ENCODE measurements around the gene PLCD1.

Gene PLCD1

GRCh38 chr3:38019658-38020341 is 9.6 kb downstream of the PLCD1 start:
- intact Hi-C loops (cut with DNase I): no loop called here
- DNase-seq: peak in 1 of 42 donors; percentile 19

DNA sequence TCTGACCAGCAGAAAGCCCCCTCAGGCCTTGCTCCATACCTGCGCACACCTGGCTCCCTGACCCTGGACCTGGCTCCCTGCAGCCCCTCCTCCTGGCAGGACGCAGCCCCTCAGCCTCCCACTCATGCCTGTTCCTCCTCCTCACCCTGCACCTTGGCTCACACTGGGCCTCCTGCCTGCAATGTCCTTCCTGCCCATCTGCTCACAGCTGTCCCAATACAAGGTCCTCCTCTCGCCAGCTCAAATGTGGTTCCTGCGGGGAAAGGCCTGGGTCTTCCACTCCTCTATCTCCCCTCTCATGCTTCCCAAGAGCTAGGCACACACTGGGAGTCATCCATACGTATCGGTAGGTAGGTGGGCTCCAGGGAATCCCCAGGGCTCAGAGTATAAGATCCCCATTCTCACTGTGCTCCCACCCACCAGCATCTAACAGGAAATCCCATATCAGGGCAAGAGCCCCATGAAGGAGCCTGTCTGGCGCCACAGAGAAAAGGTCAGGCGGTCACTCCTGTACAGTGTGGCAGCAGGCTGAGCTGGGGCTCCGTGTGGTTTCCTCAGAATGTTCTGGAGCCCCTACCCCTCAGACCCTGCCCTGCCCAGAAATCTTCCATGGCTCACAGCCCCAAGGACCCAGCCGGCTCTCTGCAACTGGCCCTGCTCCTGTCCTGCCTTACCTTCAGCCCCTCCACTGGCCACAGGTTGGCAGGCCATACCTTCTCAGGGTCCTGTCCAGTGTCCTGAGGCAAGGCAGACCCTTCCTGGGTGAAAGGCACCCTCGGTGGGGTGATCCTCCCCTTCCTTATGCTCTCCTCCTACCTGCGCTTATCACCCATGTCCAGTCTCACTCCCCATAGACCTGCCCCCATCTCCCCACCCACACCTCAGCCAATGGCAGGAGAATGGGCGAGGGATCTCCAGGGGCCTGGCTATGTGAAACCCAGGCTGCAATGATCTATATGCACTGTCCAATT is 10.9 kb downstream of the PLCD1 start:
- intact Hi-C loops (cut with DNase I): no loop called here
- peak in 3 of 42 donors; percentile 1 to 22 (median 4) for DNase-seq

- intact Hi-C loops (cut with DNase I): no loop called here
- DNase-seq: peak in 1 of 42 donors; percentile 1
Observed at GRCh38 chr3:38017445-38018295, 11.8 kb downstream of the PLCD1 start.

DNA sequence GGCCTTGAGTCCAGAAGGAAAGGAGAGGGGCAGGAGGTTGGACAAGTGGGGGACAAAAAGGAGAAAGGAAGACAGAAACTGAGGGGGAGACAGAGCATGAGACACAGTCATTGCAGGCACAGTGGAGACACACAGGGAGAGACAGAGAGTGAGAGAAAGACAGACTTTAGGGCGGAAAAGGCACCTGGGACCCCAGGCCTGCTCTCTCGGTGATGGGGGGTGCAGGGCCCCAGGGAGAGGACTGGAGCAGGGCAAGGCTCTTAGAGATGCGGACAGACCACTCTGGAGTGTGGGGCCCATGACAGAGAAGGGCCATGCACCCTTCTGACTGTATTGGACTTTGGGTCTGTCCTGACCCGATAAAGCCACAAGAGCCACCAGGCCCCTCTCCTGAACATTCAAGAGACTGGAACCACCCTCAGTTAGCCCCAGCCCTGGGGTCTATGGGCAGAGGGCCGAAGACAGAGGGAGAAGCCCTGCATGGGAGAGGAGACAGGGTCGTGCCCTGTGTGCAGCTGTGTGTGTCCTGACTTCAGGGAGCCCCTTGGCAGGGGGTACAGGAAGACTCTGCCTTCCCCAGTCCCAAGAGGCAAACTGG is 12.5 kb downstream of the PLCD1 start:
- intact Hi-C loops (cut with DNase I): no loop called here

DNA sequence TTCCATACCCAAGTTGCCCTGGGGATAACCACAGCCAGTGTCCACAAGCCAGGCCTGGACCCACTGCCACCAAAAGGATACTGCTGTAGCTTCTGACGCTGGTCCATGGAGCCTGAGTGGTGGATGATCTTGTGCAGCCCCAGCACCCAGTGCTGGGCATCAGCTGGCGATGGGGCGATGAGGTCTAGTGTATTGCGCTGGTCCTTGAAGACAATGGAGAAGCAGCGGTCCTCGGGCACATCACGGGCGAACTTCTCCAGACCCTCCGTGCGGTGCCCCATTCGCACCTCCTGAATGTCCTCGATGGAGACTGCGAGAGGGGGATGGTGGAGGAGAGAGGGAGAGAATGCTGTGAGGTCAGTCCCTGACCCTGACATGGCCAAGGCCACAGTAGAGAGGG is 13.0 kb downstream of the PLCD1 start:
- intact Hi-C loops (cut with DNase I): no loop called here
- DNase-seq: no peak

More for the DNA sequence above, 12.5 kb downstream of the PLCD1 start:
- peak in 1 of 42 donors; percentile 1 for DNase-seq

DNA sequence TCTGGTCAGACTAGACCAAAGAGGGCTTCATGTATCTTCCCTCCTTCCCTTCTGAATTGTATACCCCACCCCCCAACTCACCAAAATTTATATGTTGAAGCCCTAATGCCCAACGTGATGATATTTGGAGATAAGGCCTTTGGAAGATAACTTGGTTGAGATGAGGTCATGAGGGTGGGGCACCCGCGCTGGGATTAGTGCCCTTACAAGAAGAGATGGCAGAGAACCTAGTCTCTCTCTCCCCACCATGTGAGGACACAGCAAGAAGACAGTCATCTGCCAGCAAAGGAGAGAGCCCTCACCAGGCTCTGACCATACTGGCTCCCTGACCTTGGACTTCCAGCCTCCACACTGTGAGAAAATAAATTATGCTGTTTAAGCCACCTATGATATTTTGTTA is 13.5 kb downstream of the PLCD1 start:
- DNase-seq: no peak
- intact Hi-C loops (cut with DNase I): no loop called here

GRCh38 chr3:38015485-38015884 is 14.0 kb downstream of the PLCD1 start:
- intact Hi-C loops (cut with DNase I): no loop called here

GRCh38 chr3:38011111-38011510 is 18.3 kb downstream of the PLCD1 start:
- DNase-seq: peak in 2 of 42 donors; percentile 3 to 17
- intact Hi-C loops (cut with DNase I): no loop called here

More at GRCh38 chr3:38015485-38015884, 14.0 kb downstream of the PLCD1 start:
- no peak for DNase-seq

GRCh38 chr3:38009807-38010591 is 19.4 kb downstream of the PLCD1 start:
- peak in 1 of 42 donors; percentile 3 for DNase-seq
- intact Hi-C loops (cut with DNase I): loop anchor here (10.0 kb wide), 1 partner anchor 475 kb away; no protein-coding TSS in a partner anchor

- intact Hi-C loops (cut with DNase I): loop anchor here (10.0 kb wide), 1 partner anchor 476 kb away; no protein-coding TSS in a partner anchor
Observed at GRCh38 chr3:38008971-38009580, 20.4 kb downstream of the PLCD1 start.

GRCh38 chr3:38008191-38008701 is 21.2 kb downstream of the PLCD1 start:
- intact Hi-C loops (cut with DNase I): loop anchor here (10.0 kb wide), 1 partner anchor 477 kb away; no protein-coding TSS in a partner anchor
- DNase-seq: peak in 1 of 42 donors; percentile 4

More at GRCh38 chr3:38008971-38009580, 20.4 kb downstream of the PLCD1 start:
- no peak for DNase-seq

DNA sequence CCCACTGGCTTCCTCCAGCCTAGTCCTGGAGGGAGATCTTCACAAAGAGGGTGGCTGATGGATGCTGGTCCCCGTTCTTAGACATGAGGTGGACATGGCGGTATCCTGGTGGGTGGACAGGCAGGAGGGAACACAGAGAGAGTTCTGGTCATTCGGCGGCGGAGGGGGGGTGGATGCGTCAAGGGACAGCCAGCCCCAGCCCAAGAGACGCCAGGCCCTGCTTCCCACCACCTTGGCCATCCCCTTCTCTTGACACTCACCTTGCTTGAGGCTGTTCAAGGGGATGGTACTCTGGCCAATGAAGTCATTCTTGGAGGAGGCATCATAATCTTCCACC is 21.7 kb downstream of the PLCD1 start:
- intact Hi-C loops (cut with DNase I): loop anchor here (10.0 kb wide), 1 partner anchor 477 kb away; no protein-coding TSS in a partner anchor
- DNase-seq: peak in 1 of 42 donors; percentile 1

DNA sequence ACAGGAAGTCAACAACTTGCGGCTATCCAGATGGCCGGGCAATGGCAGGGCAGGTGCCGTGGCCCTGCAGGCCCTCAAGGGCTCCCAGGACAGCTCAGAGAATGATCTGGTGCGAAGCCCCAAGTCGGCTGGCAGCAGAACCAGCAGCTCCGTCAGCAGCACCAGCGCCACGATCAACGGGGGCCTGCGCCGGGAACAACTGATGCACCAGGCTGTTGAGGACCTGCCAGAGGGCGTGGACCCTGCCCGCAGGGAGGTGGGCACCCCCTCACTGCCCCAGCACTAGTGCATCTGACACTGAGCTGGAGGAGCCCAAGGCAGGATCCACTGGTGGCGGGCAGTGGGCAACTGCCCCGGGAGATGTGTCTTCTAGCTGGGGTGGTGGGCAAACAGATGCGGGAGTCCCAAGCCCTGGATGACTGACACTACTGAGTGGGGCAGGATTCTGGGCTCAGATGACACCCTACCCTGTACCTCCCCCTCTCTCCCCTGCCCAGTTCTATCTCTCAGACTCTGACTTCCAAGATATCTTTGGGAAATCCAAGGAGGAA is 22.9 kb downstream of the PLCD1 start:
- intact Hi-C loops (cut with DNase I): loop anchor here (10.0 kb wide), 1 partner anchor 478 kb away; no protein-coding TSS in a partner anchor
- peak in 1 of 42 donors; percentile 5 for DNase-seq

DNA sequence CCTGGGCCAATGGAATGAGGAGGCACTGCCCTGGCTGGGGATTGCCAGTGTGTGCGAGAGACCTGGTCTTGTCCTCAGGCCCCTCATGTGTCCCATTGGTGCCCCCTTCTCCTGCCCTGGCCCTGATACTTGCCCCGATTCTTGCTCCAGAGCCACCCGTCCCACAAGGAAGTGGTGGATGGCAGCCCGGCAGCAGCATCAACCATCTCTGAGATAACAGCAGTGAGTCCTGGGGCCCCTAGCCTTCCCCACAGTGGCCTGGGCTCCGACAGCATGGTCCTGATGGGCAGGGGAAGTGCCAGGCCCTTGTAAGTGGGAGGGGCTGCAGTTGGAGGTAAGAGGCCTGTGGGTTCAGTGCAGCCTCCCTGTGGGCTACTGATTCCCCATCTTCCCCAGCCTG is 23.4 kb downstream of the PLCD1 start:
- intact Hi-C loops (cut with DNase I): loop anchor here (10.0 kb wide), 1 partner anchor 479 kb away; no protein-coding TSS in a partner anchor
- DNase-seq: no peak

DNA sequence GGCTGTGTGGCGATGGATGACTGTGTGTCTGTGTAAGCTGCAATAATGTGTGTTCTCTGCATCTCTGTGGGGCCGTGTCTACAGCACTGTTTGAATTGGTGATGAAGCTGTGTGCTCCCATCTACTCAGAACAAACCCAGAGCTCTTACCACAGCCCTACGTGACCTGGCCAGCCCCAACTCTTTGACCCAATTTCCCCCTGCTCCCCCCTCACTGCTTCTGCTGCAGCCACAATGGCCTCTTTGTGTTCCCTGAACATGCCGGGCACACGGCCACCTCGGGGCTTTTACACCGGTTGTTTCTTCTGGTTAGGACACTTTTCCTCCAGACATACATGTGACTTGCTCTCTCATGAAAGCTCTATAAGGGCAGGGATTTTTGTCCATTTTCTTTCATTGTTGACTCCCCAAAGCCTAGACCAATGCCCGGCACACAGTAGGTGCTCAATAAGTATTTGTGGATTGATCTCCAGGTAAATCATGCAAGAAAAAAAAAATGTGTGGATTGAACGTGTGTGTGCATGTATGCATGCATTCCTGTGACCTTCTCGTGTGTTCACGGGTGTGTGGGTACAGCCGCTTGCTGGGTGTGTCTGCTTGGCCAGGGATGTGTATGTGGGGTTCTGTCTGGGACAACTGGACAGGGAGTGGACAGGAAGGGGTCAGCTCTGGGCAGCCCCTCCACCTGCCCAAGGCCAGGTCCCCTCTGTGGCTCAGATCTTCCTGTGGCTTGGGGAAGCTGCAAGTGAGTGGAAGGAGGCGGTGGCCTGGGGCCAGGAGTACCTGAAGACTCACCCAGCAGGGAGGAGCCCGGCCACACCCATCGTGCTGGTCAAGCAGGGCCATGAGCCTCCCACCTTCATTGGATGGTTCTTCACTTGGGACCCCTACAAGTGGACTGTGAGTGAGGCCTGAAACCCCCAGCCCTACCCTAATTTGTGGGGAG is 24.1 kb downstream of the PLCD1 start:
- peak; percentile 81 to 97 (median 93) for DNase-seq
- intact Hi-C loops (cut with DNase I): loop anchor here (10.0 kb wide), 1 partner anchor 479 kb away; no protein-coding TSS in a partner anchor
